GM12891 (cell line): ENCODE data around the gene HSPA4.

Experiments
- POLR2A ChIP-seq: IDR thresholded peaks from 2 replicates; pipeline ENCODE4 v1.6.1; 2011; ENCODE audit warnings: low read depth, low read length, control low read depth
- POLR2AphosphoS5 ChIP-seq: IDR thresholded peaks from 2 replicates; pipeline ENCODE4 v1.6.1; 2011; ENCODE audit warnings: low read depth, low read length, control low read depth
- SPI1 ChIP-seq: IDR thresholded peaks from 2 replicates; pipeline ENCODE4 v1.6.1; 2011; ENCODE audit warnings: low read depth, low read length, control low read depth
- TAF1 ChIP-seq: IDR thresholded peaks from 2 replicates; pipeline ENCODE4 v1.6.1; 2011; ENCODE audit warnings: low read depth, low read length, control low read depth

DNA sequence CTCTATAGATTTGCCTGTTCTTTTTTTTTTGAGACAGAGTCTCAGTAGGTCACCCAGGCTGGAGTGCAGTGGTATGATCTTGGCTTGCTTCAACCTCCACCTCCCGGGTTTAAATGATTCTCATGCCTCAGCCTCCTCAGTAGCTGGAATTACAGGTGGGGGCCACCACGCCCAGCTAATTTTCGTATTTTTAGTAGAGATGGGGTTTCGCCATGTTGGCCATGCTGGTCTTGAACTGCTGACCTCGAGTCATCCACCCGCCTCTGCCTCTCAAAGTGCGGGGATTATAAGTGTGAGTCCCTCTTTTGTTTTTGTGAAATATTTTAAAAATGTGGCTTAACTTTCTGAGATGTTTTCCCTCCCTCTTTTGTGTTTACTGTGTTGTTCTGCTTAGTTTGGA is 29.2 kb downstream of the HSPA4 start:
- no peak for TF ChIP-seq POLR2AphosphoS5
- TF ChIP-seq POLR2A, result no peak
- TF ChIP-seq TAF1, result no peak
- no peak for TF ChIP-seq SPI1
